Right lobe of liver (tissue), 4 donors: ENCODE results near the gene TMEM80.

Source experiments
- CTCF ChIP-seq, 4 donors: fragments of 200-600 bp in 3 of 4; fragments of 450-650 bp in 1 of 4; IDR thresholded peaks; one replicate each; pipeline versions ENCODE4 v1.5.1 to v1.8.0; 2016 to 2022; ENCODE audit warnings: antibody characterized with exemption in 4 of 4, mild to moderate bottlenecking in 2 of 4
- POLR2A ChIP-seq: fragments of 450-650 bp; IDR thresholded peaks from one replicate; pipeline ENCODE4 v1.6.1; 2017; ENCODE audit warnings: antibody characterized with exemption, mild to moderate bottlenecking
- donor health status: DM: no; HTN: no; CAD: no.
- donor health status: DM: no; HTN: no; CAD: no.
- donor health status: DM: no; HTN: yes; CAD: no.

GRCh38 chr11:704781-705645 is 9.4 kb downstream of the TMEM80 start:
- no peak for TF ChIP-seq CTCF (IDR thresholded peaks at IDR 0.05)
- TF ChIP-seq POLR2A = peak; percentile 84
